Chondrocyte (in vitro differentiated cells): Measurements from ENCODE around the gene PLD4. TPM values are rescaled to one million over a fixed set of nuclear protein-coding genes. Genes with fewer than 3 reads are reported as not detected.

Experiments
- DNase-seq: peaks from one replicate; pipeline ENCODE4 v3.0.0; 2021; ENCODE audit warnings: mixed read lengths, low spot score
- H3K27ac Mint-ChIP-seq: one replicate; pipeline ENCODE4 v1.8.0; 2021; ENCODE audit warnings: mild to moderate bottlenecking, moderate library complexity, mixed read lengths; ENCODE audit not compliant: unreplicated experiment
- H3K27me3 Mint-ChIP-seq: 2 replicates; pipeline ENCODE4 v1.8.0; 2021; ENCODE audit warnings: low read depth, mixed read lengths
- H3K36me3 Mint-ChIP-seq: 2 replicates; pipeline ENCODE4 v1.8.0; 2021; ENCODE audit warnings: low read depth, mixed read lengths
- H3K4me1 Mint-ChIP-seq: 2 replicates; pipeline ENCODE4 v1.8.0; 2021; ENCODE audit warnings: low read depth, mild to moderate bottlenecking, mixed read lengths
- H3K4me3 Mint-ChIP-seq: one replicate; pipeline ENCODE4 v1.8.0; 2021; ENCODE audit warnings: mild to moderate bottlenecking, moderate library complexity, mixed read lengths; ENCODE audit not compliant: unreplicated experiment
- H3K9me3 Mint-ChIP-seq: 2 replicates; pipeline ENCODE4 v1.8.0; 2021; ENCODE audit warnings: low read depth, mixed read lengths
- total RNA-seq: library from RNA; stranded (reverse); gene quantifications from 3 replicates; pipeline ENCODE4 v1.2.1, GENCODE V29; 2021
- TF ChIP-seq, protein P1 (sequence below): fragments of 200-600 bp; sonication (generic); IDR thresholded peaks from 2 replicates; pipeline ENCODE4 v1.5.0; 2021; ENCODE audit warnings: antibody characterized with exemption, mild to moderate bottlenecking, moderate library complexity

PLD4 gene
- total RNA-seq, 1 donor from 2014 or later: 0.10 TPM

DNA sequence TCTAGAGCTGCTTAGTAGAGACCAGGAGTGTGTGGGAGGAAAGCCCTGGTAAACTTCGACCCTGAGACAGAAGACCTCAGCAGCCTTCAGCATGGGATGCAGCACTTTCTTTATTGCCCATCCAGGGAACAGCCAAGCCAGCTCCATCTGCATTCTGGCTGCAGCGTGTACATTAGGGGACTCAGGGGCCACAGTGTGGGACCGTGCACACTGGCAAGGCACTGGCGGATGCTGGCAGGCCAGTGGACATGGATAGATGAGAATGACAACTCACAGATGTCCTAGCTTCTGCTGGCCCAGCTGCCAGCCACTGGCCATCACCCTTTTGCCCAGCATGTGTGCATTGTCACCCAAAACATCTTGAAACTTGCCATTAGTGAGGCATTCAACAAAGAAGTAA is 12.5 kb downstream of the PLD4 start:
- DNase-seq: no peak
- H3K9me3 Mint-ChIP-seq: no peaks in the 10 kb centered on the region
- no peak overlapping the region for H3K4me3 Mint-ChIP-seq
- H3K4me1 Mint-ChIP-seq: peaks cover 4% of the 10 kb centered on the region
- TF ChIP-seq, protein P1, sequence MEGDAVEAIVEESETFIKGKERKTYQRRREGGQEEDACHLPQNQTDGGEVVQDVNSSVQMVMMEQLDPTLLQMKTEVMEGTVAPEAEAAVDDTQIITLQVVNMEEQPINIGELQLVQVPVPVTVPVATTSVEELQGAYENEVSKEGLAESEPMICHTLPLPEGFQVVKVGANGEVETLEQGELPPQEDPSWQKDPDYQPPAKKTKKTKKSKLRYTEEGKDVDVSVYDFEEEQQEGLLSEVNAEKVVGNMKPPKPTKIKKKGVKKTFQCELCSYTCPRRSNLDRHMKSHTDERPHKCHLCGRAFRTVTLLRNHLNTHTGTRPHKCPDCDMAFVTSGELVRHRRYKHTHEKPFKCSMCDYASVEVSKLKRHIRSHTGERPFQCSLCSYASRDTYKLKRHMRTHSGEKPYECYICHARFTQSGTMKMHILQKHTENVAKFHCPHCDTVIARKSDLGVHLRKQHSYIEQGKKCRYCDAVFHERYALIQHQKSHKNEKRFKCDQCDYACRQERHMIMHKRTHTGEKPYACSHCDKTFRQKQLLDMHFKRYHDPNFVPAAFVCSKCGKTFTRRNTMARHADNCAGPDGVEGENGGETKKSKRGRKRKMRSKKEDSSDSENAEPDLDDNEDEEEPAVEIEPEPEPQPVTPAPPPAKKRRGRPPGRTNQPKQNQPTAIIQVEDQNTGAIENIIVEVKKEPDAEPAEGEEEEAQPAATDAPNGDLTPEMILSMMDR: no peak
- H3K36me3 Mint-ChIP-seq: peaks cover 18% of the 10 kb centered on the region
- H3K27ac Mint-ChIP-seq: no peak overlapping the region
- H3K27me3 Mint-ChIP-seq: no peaks in the 10 kb centered on the region

DNA sequence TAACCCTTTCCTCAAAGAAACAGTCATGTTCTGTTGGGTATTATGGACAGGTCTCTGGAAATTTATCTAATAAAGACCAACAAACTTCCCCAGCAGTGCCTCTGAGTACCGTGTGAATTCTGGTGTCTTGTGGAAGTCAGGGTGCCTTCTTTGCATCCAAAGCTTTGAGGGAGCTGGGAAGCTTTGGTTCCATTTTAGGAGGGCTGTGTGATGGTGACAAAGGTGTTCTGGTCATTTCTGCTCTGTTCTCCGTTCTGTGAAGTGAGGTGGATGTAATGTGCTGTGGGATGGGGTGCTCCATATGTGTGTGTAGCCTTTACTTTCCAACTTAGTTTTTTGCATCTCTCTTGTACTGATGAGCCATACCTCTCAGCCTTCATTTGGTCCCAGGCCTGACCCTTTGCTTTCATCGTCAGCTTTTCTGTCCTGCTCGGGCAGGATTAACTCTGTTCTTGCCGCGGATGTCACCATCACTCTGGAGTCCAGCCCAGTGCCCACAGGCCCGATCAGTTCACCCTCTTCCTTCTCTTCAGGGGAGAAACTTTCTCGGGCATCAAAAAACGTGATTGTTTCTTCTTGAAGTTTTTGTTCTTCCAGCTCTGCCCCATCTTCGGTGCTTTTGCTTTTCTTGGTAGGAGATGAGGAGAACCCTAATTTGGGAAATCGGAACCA is 13.2 kb downstream of the PLD4 start:
- Mint-ChIP-seq H3K4me3 (no peak overlapping the region), H3K27ac (no peak overlapping the region), H3K27me3 (no peaks in the 10 kb centered on the region), H3K9me3 (no peaks in the 10 kb centered on the region), H3K36me3 (peaks cover 21% of the 10 kb centered on the region), H3K4me1 (peaks cover 4% of the 10 kb centered on the region)
- DNase-seq: no peak
- TF ChIP-seq, protein P1: no peak

DNA sequence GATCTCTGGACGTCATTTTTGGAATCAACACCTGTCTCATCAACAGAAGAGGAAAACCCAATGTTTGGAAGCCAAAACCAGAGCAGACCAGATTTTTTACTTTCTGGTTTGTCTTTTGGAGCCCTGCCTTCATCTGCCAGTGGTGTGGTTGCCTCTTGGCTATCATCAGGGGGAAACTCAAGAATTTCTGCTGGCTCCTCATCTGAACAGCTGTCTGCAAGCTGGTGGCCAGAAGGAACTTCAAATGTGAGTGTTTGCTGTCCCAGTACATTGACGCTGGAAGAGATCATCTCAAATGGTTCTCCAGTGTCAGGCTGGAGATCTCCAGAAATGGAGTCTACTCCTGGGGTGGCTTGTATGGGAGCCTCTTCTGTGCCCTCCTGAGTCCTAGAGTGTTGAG is 13.8 kb downstream of the PLD4 start:
- H3K36me3 Mint-ChIP-seq: peaks cover 25% of the 10 kb centered on the region
- no peak overlapping the region for H3K27ac Mint-ChIP-seq
- no peak for DNase-seq
- no peaks in the 10 kb centered on the region for H3K9me3 Mint-ChIP-seq
- H3K4me3 Mint-ChIP-seq: no peak overlapping the region
- TF ChIP-seq, protein P1: no peak
- H3K27me3 Mint-ChIP-seq: no peaks in the 10 kb centered on the region
- H3K4me1 Mint-ChIP-seq: peaks cover 4% of the 10 kb centered on the region

DNA sequence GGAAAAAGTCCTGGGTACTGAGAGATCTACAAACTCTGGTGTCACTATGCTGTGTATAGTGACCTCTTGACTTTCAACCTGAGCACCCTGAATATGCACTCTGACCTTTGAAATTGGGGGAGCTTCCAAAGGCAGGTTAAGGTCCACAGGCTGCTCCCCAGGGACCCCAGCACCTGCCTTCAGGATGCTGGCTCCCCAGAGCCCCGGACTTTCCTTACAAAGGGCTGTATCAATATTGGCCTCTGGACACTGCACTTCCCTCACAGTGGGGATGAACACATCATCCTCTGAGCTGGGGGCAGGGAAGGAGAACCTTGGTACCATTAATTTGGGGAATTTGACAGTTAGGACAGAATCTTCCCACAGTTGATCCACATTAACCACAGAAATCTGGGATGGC is 14.3 kb downstream of the PLD4 start:
- Mint-ChIP-seq H3K4me1 (peaks cover 4% of the 10 kb centered on the region), H3K4me3 (no peak overlapping the region), H3K36me3 (peaks cover 26% of the 10 kb centered on the region), H3K27me3 (no peaks in the 10 kb centered on the region), H3K9me3 (no peaks in the 10 kb centered on the region), H3K27ac (no peak overlapping the region)
- DNase-seq: no peak
- TF ChIP-seq, protein P1: no peak

DNA sequence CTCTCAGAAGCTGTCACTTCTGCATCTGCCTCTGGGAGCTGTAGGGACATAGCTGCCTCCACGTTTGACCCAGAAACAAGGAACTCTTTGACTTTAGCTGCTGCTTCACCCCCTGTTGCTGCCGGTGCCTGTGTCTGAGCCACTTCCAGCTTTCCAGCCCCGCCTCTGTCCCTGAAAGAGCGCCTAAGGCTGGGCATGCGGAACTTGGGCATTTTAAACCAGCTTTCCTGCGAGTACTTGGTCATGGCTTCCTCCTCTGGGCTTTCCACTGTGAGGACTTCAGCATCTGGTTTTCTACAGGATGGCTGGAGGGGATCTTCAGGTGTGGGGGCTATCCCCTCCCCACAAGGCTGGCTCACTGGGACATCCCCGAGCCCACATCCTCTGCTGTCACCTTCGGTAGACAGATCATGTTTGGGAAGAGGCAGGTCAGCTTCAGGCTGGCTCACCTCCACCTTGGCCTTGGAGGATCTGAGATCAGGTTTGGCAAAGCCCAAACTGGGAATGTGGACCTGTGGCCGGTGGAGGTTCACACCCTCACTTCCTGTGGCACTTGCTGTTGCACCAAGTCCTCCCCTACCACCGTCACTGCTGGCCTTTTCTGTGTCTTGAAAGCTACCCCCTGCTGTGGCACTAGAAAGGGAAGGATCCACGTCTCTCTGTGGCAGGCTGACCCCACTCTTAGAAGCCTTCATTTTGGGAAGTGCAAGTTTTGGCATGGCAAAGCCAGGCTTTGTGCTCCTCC is 15.2 kb downstream of the PLD4 start:
- no peak overlapping the region for H3K27ac Mint-ChIP-seq

More for the DNA sequence above, 15.2 kb downstream of the PLD4 start:
- no peak overlapping the region for H3K4me3 Mint-ChIP-seq
- DNase-seq: peak; percentile 41
- H3K4me1 Mint-ChIP-seq: no peaks in the 10 kb centered on the region
- H3K36me3 Mint-ChIP-seq: peaks cover 32% of the 10 kb centered on the region
- TF ChIP-seq, protein P1: no peak
- no peaks in the 10 kb centered on the region for H3K9me3 Mint-ChIP-seq
- no peaks in the 10 kb centered on the region for H3K27me3 Mint-ChIP-seq
